B cell (primary cell): ENCODE results near the gene MED25. TPM values are rescaled to one million over a fixed set of nuclear protein-coding genes. Genes with fewer than 3 reads are reported as not detected.
A peak's percentile ranks its signal among the peaks of the same experiment; 100 is the strongest.

Source experiments
- ATAC-seq: fragments of 200-7000 bp; cut with Tn5 transposase; one replicate; pipeline ENCODE4 v1.10.0; 2021; ENCODE audit warnings: low read depth, mild to moderate bottlenecking, moderate number of reproducible peaks, moderate library complexity
- CTCF ChIA-PET: fragments of 350-600 bp; sonication (Branson Sonifier 250); formaldehyde crosslinking; loops from one replicate; lab custom pipeline; 2021; ENCODE audit warnings: antibody characterized with exemption, inconsistent platforms; lab: Charles Lee
- POLR2A ChIA-PET: fragments of 350-600 bp; sonication (Branson Sonifier 250); formaldehyde crosslinking; loops from one replicate; lab custom pipeline; 2021; ENCODE audit warnings: antibody characterized with exemption; lab: Charles Lee
- DNase-seq: peaks from one replicate; pipeline ENCODE4 v3.0.0; 2013
- H2AFZ ChIP-seq: 2 replicates; pipeline ENCODE4 v1.6.1; 2012; ENCODE audit warnings: mild to moderate bottlenecking, low read depth, low read length; ENCODE audit not compliant: insufficient read depth, poor library complexity, severe bottlenecking
- H3K27ac ChIP-seq, 2 donors: 1 replicate in 1 of 2; 2 replicates in 1 of 2; pipeline ENCODE4 v1.5.1; 2012 to 2013; ENCODE audit warnings: low read length in 2 of 2, mild to moderate bottlenecking in 2 of 2, moderate library complexity in 1 of 2
- H3K27me3 ChIP-seq, 4 experiments: fragments of 200-600 bp in 1 of 4; sonication (generic) in 1 of 4; replicated peaks in 1 of 4; 1 replicate in 2 of 4; 2 replicates in 2 of 4; pipeline versions ENCODE4 v1.6.1 to v1.7.0; 2013 to 2016; ENCODE audit warnings: low read length in 3 of 4, mild to moderate bottlenecking in 2 of 4, mixed read lengths in 1 of 4, moderate library complexity in 1 of 4; ENCODE audit not compliant: insufficient read depth in 4 of 4, control insufficient read depth in 3 of 4; ENCODE audit errors: control extremely low read depth in 1 of 4
- H3K36me3 ChIP-seq, 2 experiments: replicated peaks in 1 of 2; 1 replicate in 1 of 2; 2 replicates in 1 of 2; pipeline versions ENCODE4 v1.6.1 to v1.7.1; 2013; ENCODE audit warnings: low read length in 1 of 2; ENCODE audit not compliant: insufficient read depth in 2 of 2, control insufficient read depth in 1 of 2; ENCODE audit errors: control extremely low read depth in 1 of 2, extremely low read depth in 1 of 2
- H3K4me1 ChIP-seq, 2 donors: fragments of 200-600 bp in 1 of 2; sonication (generic) in 1 of 2; 1 replicate in 1 of 2; 2 replicates in 1 of 2; pipeline versions ENCODE4 v1.5.1 to v1.6.1; 2013 to 2017; ENCODE audit warnings: low read length in 2 of 2; ENCODE audit not compliant: control insufficient read depth in 2 of 2, insufficient read depth in 2 of 2
- H3K4me2 ChIP-seq: replicated peaks from 2 replicates; pipeline ENCODE3; 2012; ENCODE audit warnings: mild to moderate bottlenecking, low read depth, low read length; ENCODE audit not compliant: poor library complexity, severe bottlenecking
- H3K4me3 ChIP-seq, 5 experiments: fragments of 200-600 bp in 1 of 5; sonication (generic) in 1 of 5; 1 replicate in 3 of 5; 2 replicates in 2 of 5; pipeline versions ENCODE4 v1.5.1 to v1.7.0; 2011 to 2016; ENCODE audit warnings: low read length in 4 of 5, mild to moderate bottlenecking in 4 of 5, low read depth in 2 of 5, control low read depth in 1 of 5, moderate library complexity in 1 of 5; ENCODE audit not compliant: insufficient read depth in 1 of 5; ENCODE audit errors: control extremely low read depth in 1 of 5, extremely low read depth in 1 of 5
- H3K79me2 ChIP-seq: fragments of 200-600 bp; sonication (generic); one replicate; pipeline ENCODE4 v1.6.0; 2016; ENCODE audit warnings: low read length; ENCODE audit not compliant: control insufficient read depth, insufficient read depth
- H3K9ac ChIP-seq: fragments of 200-600 bp; sonication (generic); 2 replicates; pipeline ENCODE4 v1.6.1; 2017; ENCODE audit warnings: mild to moderate bottlenecking, low read length, moderate library complexity
- H3K9me3 ChIP-seq, 3 donors: one replicate each; pipeline versions ENCODE4 v1.6.1 to v1.7.1; 2013; ENCODE audit warnings: low read length in 2 of 3; ENCODE audit not compliant: control insufficient read depth in 2 of 3, insufficient read depth in 1 of 3; ENCODE audit errors: control extremely low read depth in 1 of 3
- H4K20me1 ChIP-seq: 2 replicates; pipeline ENCODE4 v1.6.0; 2012; ENCODE audit warnings: mild to moderate bottlenecking, low read length; ENCODE audit not compliant: insufficient read depth, control insufficient read depth, poor library complexity, severe bottlenecking
- H3K27ac Mint-ChIP-seq: one replicate; pipeline ENCODE4 v1.8.0; 2021; ENCODE audit warnings: mixed read lengths
- H3K27me3 Mint-ChIP-seq: one replicate; pipeline ENCODE4 v1.8.0; 2021; ENCODE audit warnings: mixed read lengths
- H3K4me1 Mint-ChIP-seq: one replicate; pipeline ENCODE4 v1.8.0; 2021; ENCODE audit warnings: mixed read lengths
- H3K4me3 Mint-ChIP-seq: one replicate; pipeline ENCODE4 v1.8.0; 2021; ENCODE audit warnings: mixed read lengths
- H3K9me3 Mint-ChIP-seq: one replicate; pipeline ENCODE4 v1.8.0; 2022; ENCODE audit warnings: mixed read lengths; ENCODE audit not compliant: insufficient read depth
- CTCF ChIP-seq: fragments of 200-600 bp; IDR thresholded peaks from one replicate; pipeline ENCODE4 v1.8.0; 2022; ENCODE audit warnings: antibody characterized with exemption, mild to moderate bottlenecking
- EZH2 ChIP-seq: IDR thresholded peaks from 2 replicates; pipeline ENCODE4 v1.6.1; 2012; ENCODE audit warnings: borderline replicate concordance, low read depth, mild to moderate bottlenecking, moderate library complexity, low read length; ENCODE audit not compliant: insufficient read depth, poor library complexity, severe bottlenecking
- WGBS: methylation state at CpG from one replicate; pipeline ENCODE4 v1.1.5; 2013; ENCODE audit warnings: missing lambda C conversion rate; ENCODE audit not compliant: insufficient coverage; 5-methylcytosine and 5-hydroxymethylcytosine counted together
- intact Hi-C: fragments of 100-400 bp; cut with micrococcal nuclease; formaldehyde crosslinking; loops from one replicate; pipeline ENCODE4 v1.10.0; 2022
- polyA plus RNA-seq: library from polyadenylated mRNA; depleted of rRNA; stranded (reverse); fragments of >200 nt; gene quantifications from 2 replicates; pipeline ENCODE4 v1.2.3, GENCODE V29; 2012
- total RNA-seq, 2 donors: library from RNA; stranded (reverse); fragments of 120-200 nt in 1 of 2; gene quantifications; 1 replicate in 1 of 2; 2 replicates in 1 of 2; pipeline versions ENCODE4 v1.2.3 to v1.2.4, GENCODE V29; 2013 to 2022

The MED25 gene
- total and polyA plus RNA-seq, 2 donors (not counting 1 experiment from before 2014, with no cell fraction given) = 93.0 to 126 TPM

DNA sequence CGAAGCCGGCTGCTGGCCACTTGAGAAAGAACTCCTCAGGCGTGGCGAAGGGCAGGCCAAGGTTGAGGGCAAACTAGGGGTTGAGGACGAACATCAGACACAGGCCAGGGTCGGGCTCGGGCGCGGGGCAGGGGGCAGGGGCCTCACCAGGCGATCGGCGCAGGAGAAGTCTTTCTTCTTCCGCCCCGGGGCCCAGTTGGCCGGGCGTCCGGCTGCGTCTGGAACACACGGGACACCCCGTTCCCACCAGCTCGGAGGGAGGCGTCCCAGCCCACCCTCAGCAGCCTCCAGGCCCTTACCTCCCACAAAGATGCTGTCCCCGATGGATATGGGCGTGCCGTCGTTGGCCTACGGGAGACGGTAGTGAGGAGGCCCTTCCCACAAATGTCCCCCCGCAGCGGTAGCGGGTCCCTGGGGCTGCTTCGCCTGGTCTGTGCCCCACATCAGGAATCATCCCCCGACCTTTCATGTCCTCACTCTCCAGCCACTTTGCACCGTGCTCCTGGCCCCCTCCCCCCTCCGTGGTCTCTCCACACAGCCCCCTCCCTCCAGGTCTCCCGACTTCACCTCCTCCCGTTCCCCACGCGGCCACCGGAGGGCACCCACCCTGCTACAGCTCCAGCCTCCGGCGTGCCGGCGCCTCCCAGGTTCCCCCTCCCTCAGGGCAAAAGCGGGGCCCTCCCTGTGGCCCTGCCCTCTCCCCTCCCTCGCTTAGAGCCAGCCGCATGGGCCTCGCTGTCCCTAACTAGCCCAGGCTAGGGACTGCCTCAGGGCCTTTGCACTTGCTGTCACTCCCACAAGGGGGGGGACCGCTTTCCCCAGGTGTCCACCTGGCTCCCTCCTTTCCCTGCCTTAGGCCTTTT is 44.5 kb downstream of the MED25 start:
- 95% methylated on average over 46 of the region's 49 CpGs for WGBS
- CTCF ChIA-PET = interaction anchor here (0.9 kb wide), 1 partner anchor 11 kb away, joined by 3 read pairs; no protein-coding TSS in a partner anchor

More for the DNA sequence above, 44.5 kb downstream of the MED25 start:
- Histone ChIP-seq H3K27me3 (no peaks in the 10 kb centered on the region), H3K4me1 (peaks cover 9 to 21% of the 10 kb centered on the region in 2 donors), H3K79me2 (peaks cover 45% of the 10 kb centered on the region), H3K4me3 (no peak overlapping the region), H3K9ac (no peak overlapping the region), H3K27ac (no peak overlapping the region), H2AFZ (no peak overlapping the region), H4K20me1 (peaks cover 76% of the 10 kb centered on the region), H3K4me2 (no peak overlapping the region), H3K36me3 (peaks cover 0 to 62% of the 10 kb centered on the region in 2 experiments), H3K9me3 (peaks cover 0 to 3% (median 0%) of the 10 kb centered on the region in 3 donors)
- Mint-ChIP-seq H3K4me3 (no peak overlapping the region), H3K27ac (no peak overlapping the region), H3K27me3 (no peaks in the 10 kb centered on the region), H3K4me1 (peaks cover 33% of the 10 kb centered on the region), H3K9me3 (no peaks in the 10 kb centered on the region)
- POLR2A ChIA-PET = interaction anchor here (0.6 kb wide), 1 partner anchor 224 kb away, joined by 4 read pairs; no protein-coding TSS in a partner anchor
- intact Hi-C loops = no loop called here
- ATAC-seq (no peak), DNase-seq (peak; percentile 35)
- TF ChIP-seq CTCF = no peak
- TF ChIP-seq EZH2 = no peak
